ENCODE results near the gene CCDC148. TPM values are rescaled to one million over a fixed set of nuclear protein-coding genes. Genes with fewer than 3 reads are reported as not detected.

CCDC148 gene
- total and polyA plus RNA-seq, 2 donors (not counting 3 experiments of a cell fraction or from before 2014, with no cell fraction given): 0.04 to 0.69 TPM

DNA sequence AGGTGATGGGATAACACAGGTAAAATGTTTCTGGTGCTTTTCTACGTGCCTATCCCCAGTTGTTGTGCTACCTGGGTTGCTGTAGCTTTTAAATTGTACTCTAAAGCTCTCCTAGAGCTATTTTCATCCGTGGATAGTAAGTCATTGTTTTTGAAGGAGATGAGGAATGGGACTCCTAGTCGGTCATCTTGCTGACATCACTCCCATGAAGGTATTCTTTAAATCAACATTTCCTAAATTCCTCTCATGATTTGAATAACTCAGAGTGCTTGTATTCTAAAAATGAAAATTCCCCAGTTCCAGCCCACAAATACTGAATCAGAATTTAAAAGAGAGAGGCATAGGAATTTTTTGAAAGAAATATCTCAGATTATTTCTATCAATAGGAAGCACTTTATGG lies 44.3 kb downstream of the CCDC148 start:
- no TSS peak for BruUV-seq (replicated peaks)
- Histone ChIP-seq H3K9me1 (replicated peaks; ENCODE audit: control insufficient read depth, extremely low read depth, insufficient read depth, low read length) (no peaks in the 10 kb centered on the region), H3K36me3 (ENCODE audit: control insufficient read depth in 2 of 2, extremely low read depth in 1 of 2, insufficient read depth in 2 of 2, low read length in 2 of 2) (no peaks in the 10 kb centered on the region), H3K27me3 (ENCODE audit: control insufficient read depth in 2 of 2, insufficient read depth in 2 of 2, low read length in 2 of 2) (peaks cover 0 to 4% of the 10 kb centered on the region in 2 experiments), H3K4me3 (replicated peaks in 1 of 3; ENCODE audit: insufficient read depth in 1 of 3, low read depth in 1 of 3, low read length in 3 of 3) (no peak overlapping the region), H3K9ac (replicated peaks; ENCODE audit: extremely low read depth, insufficient read depth, low read length) (no peak overlapping the region), H3K79me2 (ENCODE audit: control insufficient read depth, insufficient read depth, low read length) (no peaks in the 10 kb centered on the region), H2AFZ (ENCODE audit: low read depth, low read length) (no peak overlapping the region), H3K4me2 (ENCODE audit: insufficient read depth, low read length) (no peak overlapping the region), H4K20me1 (replicated peaks; ENCODE audit: control insufficient read depth, extremely low read depth, insufficient read depth, low read length) (no peaks in the 10 kb centered on the region), H3K27ac (ENCODE audit: insufficient read depth, low read depth, low read length) (no peak overlapping the region), H3K9me3 (replicated peaks; ENCODE audit: control insufficient read depth, insufficient read depth, low read length) (no peaks in the 10 kb centered on the region), H3K4me1 (ENCODE audit: control insufficient read depth, extremely low read depth, insufficient read depth, low read length) (no peaks in the 10 kb centered on the region)
- DNase-seq (ENCODE audit: low read depth, low spot score) (no peak), FAIRE-seq (no peak)
- CTCF ChIA-PET: interaction anchor here (1.3 kb wide), 1 partner anchor 8 kb away, joined by 4 read pairs; no protein-coding TSS in a partner anchor
- POLR2A ChIA-PET: no interaction called here
- dilution Hi-C loops (cut with MboI; ENCODE audit: extremely low pct_ligation_motif_present, low sequenced_read_pairs): no loop called here
- intact Hi-C loops (cut with micrococcal nuclease): no loop called here
- TF ChIP-seq POLR2AphosphoS5 (IDR thresholded peaks at IDR 0.05; ENCODE audit: insufficient read depth, low read depth, low read length) (no peak), POLR2A (IDR thresholded peaks at IDR 0.05; ENCODE audit: low read depth, low read length) (no peak), MAX (IDR thresholded peaks at IDR 0.05; ENCODE audit: insufficient read depth, insufficient read length) (no peak), EZH2 (IDR thresholded peaks at IDR 0.05; ENCODE audit: borderline replicate concordance, low read depth, low read length, severe bottlenecking) (no peak), FOS (IDR thresholded peaks at IDR 0.05; ENCODE audit: borderline replicate concordance, insufficient read depth, low read length) (no peak), CTCF (IDR thresholded peaks at IDR 0.05; ENCODE audit: extremely low read depth in 1 of 2, insufficient read depth in 1 of 2, low read depth in 1 of 2, low read length in 2 of 2) (no peak), MYC (IDR thresholded peaks at IDR 0.05; ENCODE audit: low read depth, low read length) (no peak), JUN (IDR thresholded peaks at IDR 0.05; ENCODE audit: borderline replicate concordance, insufficient read depth, insufficient read length, low read depth) (no peak), GATA2 (IDR thresholded peaks at IDR 0.05; ENCODE audit: insufficient read depth, insufficient read length, low read depth, low read length) (no peak)

Data from endothelial cell of umbilical vein (primary cell).